ENCODE measurements around the gene LAYN. TPM values are rescaled to one million over a fixed set of nuclear protein-coding genes. Genes with fewer than 3 reads are reported as not detected.
A peak's percentile ranks its signal among the peaks of the same experiment; 100 is the strongest.

Gene LAYN
- total and polyA plus RNA-seq, 9 of the 15 experiments (the other 6 are each of a cell fraction or from before 2014, with no cell fraction given), result not detected

- no peak for TF ChIP-seq ZNF354B (CRISPR knock-in tag; IDR thresholded peaks at IDR 0.05)
Observed at GRCh38 chr11:111561791-111562325, 21.3 kb downstream of the LAYN start (continued).

DNA sequence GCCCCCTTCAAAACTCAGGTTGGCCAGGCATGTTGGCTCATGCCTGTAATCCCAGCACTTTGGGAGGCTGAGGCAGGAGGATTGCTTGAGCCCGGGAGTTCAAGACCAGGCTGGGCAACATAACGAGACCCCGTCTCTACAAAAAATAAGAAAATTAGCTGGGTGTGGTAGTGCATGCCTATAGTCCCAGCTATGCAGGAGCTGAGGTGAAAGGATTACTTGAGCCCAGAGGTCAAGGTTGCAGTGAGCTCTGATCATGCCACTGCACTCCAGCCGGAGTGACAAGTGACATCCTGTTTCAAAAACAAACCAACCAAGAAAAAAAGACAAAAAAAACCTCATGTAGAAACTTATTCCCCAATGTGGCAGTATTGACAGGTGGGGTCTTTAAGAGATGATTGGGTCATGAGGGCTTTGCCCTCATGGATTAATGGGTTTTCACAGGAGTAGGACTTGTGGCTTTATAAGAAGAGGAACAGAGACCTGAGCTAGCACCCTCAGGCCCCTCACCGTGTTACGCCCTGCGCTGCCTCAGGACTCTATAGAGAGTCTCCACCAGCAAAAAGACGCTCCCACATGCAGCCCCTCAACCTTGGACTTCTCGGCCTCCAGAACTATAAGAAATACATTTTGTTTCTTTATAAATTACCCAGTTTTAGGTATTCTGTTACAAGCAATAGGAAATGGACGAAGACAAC is 22.3 kb downstream of the LAYN start:
- intact Hi-C loops (cut with micrococcal nuclease), result no loop called here
- TF ChIP-seq ZNF232 (CRISPR knock-in tag; IDR thresholded peaks at IDR 0.05) (no peak), SRSF7 (optimal IDR thresholded peaks at IDR 0.05; ENCODE audit: low read depth, low read length) (no peak)
- H3K36me3 ChIP-seq (ENCODE audit: control insufficient read depth, insufficient read depth, low read length), result no peaks in the 10 kb centered on the region
- H3K9me1 ChIP-seq (ENCODE audit: control insufficient read depth, insufficient read depth, low read length), result no peaks in the 10 kb centered on the region
- H2AFZ ChIP-seq (ENCODE audit: low read depth, low read length), result no peak overlapping the region; the same call in 1 of the 2 replicates
- ChIA-PET CTCF (ENCODE audit: low intra/inter-chr PET ratio) (no interaction called here), POLR2A (interaction anchor here (0.6 to 0.7 kb wide), 2 partner anchors 108 to 193 kb away, joined by 3 read pairs; no protein-coding TSS in a partner anchor)
- no peak overlapping the region for H3K4me3 ChIP-seq
- no peak for DNase-seq (ENCODE audit: extremely low read depth in 1 of 4, low spot score in 3 of 4)
- in situ Hi-C loops (cut with MboI), result no loop called here
- ATAC-seq, result peak; percentile 15; the same call in 1 of the 3 replicates
- no peak overlapping the region for H3K4me2 ChIP-seq (ENCODE audit: insufficient read depth, low read length)
- no peak overlapping the region for H3K27ac ChIP-seq (ENCODE audit: extremely low read depth, low read depth, low read length)
- no peaks in the 10 kb centered on the region; a peak in 1 of 5 replicates for H3K27me3 ChIP-seq (ENCODE audit: control insufficient read depth in 2 of 2, insufficient read depth in 2 of 2, low read length in 2 of 2)
- BruUV-seq (replicated peaks), result no TSS peak
- H3K9me3 ChIP-seq (replicated peaks; ENCODE audit: control insufficient read depth, insufficient read depth, low read depth, low read length), result no peaks in the 10 kb centered on the region
- FAIRE-seq, result no peak
- WGBS (ENCODE audit: insufficient coverage, low coverage, missing lambda C conversion rate), result 26% methylated on average over 10 of the region's 10 CpGs
- no peaks in the 10 kb centered on the region for H4K20me1 ChIP-seq (replicated peaks; ENCODE audit: control insufficient read depth, insufficient read depth, low read length)
- H3K79me2 ChIP-seq (ENCODE audit: control insufficient read depth, insufficient read depth, low read length), result no peaks in the 10 kb centered on the region
- H3K9ac ChIP-seq (ENCODE audit: insufficient read depth in 1 of 2, low read depth in 2 of 2, low read length in 2 of 2), result no peak overlapping the region
- no peaks in the 10 kb centered on the region; a peak in 1 of 5 replicates for H3K4me1 ChIP-seq (replicated peaks in 1 of 2; ENCODE audit: control insufficient read depth in 2 of 2, insufficient read depth in 2 of 2, low read length in 2 of 2)

All from K562 (cell line).